ENCODE results near the gene ATAD3C. TPM values are rescaled to one million over a fixed set of nuclear protein-coding genes. Genes with fewer than 3 reads are reported as not detected.

The ATAD3C gene
- total RNA-seq (1 to 10 TPM; 1.5 to 1.6 TPM), polyA plus RNA-seq (1 to 10 TPM; 1.8 to 2.1 TPM)

GRCh38 chr1:1449099-1449739 lies at the start of gene ATAD3C:
TSS of gene ATAD3C (plus strand) at chr1:1449689. CDS start at chr1:1450684, 995 bp downstream.
- no peak within 1 kb of the TSS for H3K4me3 ChIP-seq (ENCODE audit: low read length in 2 of 2)
- H3K36me3 Mint-ChIP-seq, result no peaks in the 10 kb centered on the region
- intact Hi-C loops (cut with micrococcal nuclease), result no loop called here

GRCh38 chr1:1399872-1400575 lies 49.5 kb upstream of the ATAD3C start:
- no peak for DNase-seq

More at GRCh38 chr1:1449099-1449739, at the start of gene ATAD3C:
- H3K27me3 Mint-ChIP-seq, result peaks cover 2 to 9% of the 10 kb centered on the region in 2 donors
- no peak within 1 kb of the TSS for H3K4me3 Mint-ChIP-seq
- no peaks in the 10 kb centered on the region for H3K9me3 Mint-ChIP-seq
- ChIA-PET CTCF (ENCODE audit: partially characterized antibody) (no interaction called here), POLR2A (ENCODE audit: partially characterized antibody) (no interaction called here)
- DNase-seq, result no peak
- Histone ChIP-seq H3K9me3 (ENCODE audit: control insufficient read depth in 1 of 2, low read length in 2 of 2) (no peaks in the 10 kb centered on the region), H3K4me1 (ENCODE audit: insufficient read depth, low read length) (no peaks in the 10 kb centered on the region), H3K27ac (ENCODE audit: low read depth, low read length) (no peak within 1 kb of the TSS), H3K27me3 (ENCODE audit: insufficient read depth, low read length) (no peaks in the 10 kb centered on the region), H3K36me3 (ENCODE audit: insufficient read depth, low read length) (no peaks in the 10 kb centered on the region)
- H3K4me1 Mint-ChIP-seq, result no peaks in the 10 kb centered on the region
- peak within 1 kb of the TSS in 1 of 7 donors; percentile 30 for H3K27ac Mint-ChIP-seq

GRCh38 chr1:1400576-1401456 lies 48.7 kb upstream of the ATAD3C start:
- Histone ChIP-seq H3K4me1 (ENCODE audit: insufficient read depth, low read length) (peaks cover 43% of the 10 kb centered on the region), H3K27me3 (ENCODE audit: insufficient read depth, low read length) (no peaks in the 10 kb centered on the region), H3K36me3 (ENCODE audit: insufficient read depth, low read length) (peaks cover 55% of the 10 kb centered on the region), H3K4me3 (ENCODE audit: low read length in 2 of 2) (peak overlapping the region; percentile 92), H3K9me3 (ENCODE audit: control insufficient read depth in 1 of 2, low read length in 2 of 2) (no peaks in the 10 kb centered on the region), H3K27ac (ENCODE audit: low read depth, low read length) (peak overlapping the region; percentile 85)
- H3K4me3 Mint-ChIP-seq, result peak overlapping the region; percentile 89 to 94 (median 91)
- H3K9me3 Mint-ChIP-seq, result peaks cover 0 to 3% (median 0%) of the 10 kb centered on the region in 8 donors
- H3K27me3 Mint-ChIP-seq, result no peaks in the 10 kb centered on the region
- peaks cover 14 to 58% (median 38%) of the 10 kb centered on the region in 4 donors for H3K4me1 Mint-ChIP-seq
- POLR2A ChIA-PET (ENCODE audit: partially characterized antibody), result interaction anchor here (1.2 to 7.1 kb wide), 7 partner anchors 7 to 282 kb away, joined by 3 to 149 read pairs (median 14); partner anchors contain the start of genes AURKAIP1, MIB2 and MRPL20
- CTCF ChIA-PET (ENCODE audit: partially characterized antibody), result interaction anchor here (0.8 to 1.7 kb wide), 4 partner anchors 29 to 104 kb away, joined by 3 to 4 read pairs (median 4); no protein-coding TSS in a partner anchor
- H3K27ac Mint-ChIP-seq, result peak overlapping the region; percentile 69 to 94 (median 89)
- intact Hi-C loops (cut with micrococcal nuclease), result no loop called here
- H3K36me3 Mint-ChIP-seq, result peaks cover 28 to 57% of the 10 kb centered on the region in 2 donors
- DNase-seq, result no peak

More at GRCh38 chr1:1399872-1400575, 49.5 kb upstream of the ATAD3C start:
- intact Hi-C loops (cut with micrococcal nuclease), result loop anchor here (1.0 kb wide), 3 partner anchors 7 to 284 kb away; partner anchors contain the start of genes AURKAIP1, C1orf159 and MRPL20
- Histone ChIP-seq H3K4me3 (ENCODE audit: low read length in 2 of 2) (peak overlapping the region; percentile 92), H3K27me3 (ENCODE audit: insufficient read depth, low read length) (no peaks in the 10 kb centered on the region), H3K4me1 (ENCODE audit: insufficient read depth, low read length) (peaks cover 36% of the 10 kb centered on the region), H3K9me3 (ENCODE audit: control insufficient read depth in 1 of 2, low read length in 2 of 2) (no peaks in the 10 kb centered on the region), H3K27ac (ENCODE audit: low read depth, low read length) (peak overlapping the region; percentile 85), H3K36me3 (ENCODE audit: insufficient read depth, low read length) (peaks cover 54% of the 10 kb centered on the region)
- Mint-ChIP-seq H3K4me1 (peaks cover 17 to 59% (median 39%) of the 10 kb centered on the region in 4 donors), H3K4me3 (peak overlapping the region; percentile 89 to 94 (median 91)), H3K27ac (peak overlapping the region; percentile 69 to 94 (median 89)), H3K9me3 (peaks cover 0 to 3% (median 0%) of the 10 kb centered on the region in 8 donors), H3K36me3 (peaks cover 30 to 59% of the 10 kb centered on the region in 2 donors), H3K27me3 (no peaks in the 10 kb centered on the region)
- ChIA-PET POLR2A (ENCODE audit: partially characterized antibody) (interaction anchor here (0.5 to 7.1 kb wide), 13 partner anchors 8 to 281 kb away, joined by 3 to 149 read pairs (median 4); partner anchors contain the start of genes AURKAIP1, MIB2 and MRPL20), CTCF (ENCODE audit: partially characterized antibody) (interaction anchor here (0.8 to 1.7 kb wide), 6 partner anchors 25 to 105 kb away, joined by 3 to 11 read pairs (median 4); partner anchors contain the start of gene AURKAIP1)

- POLR2A ChIA-PET (ENCODE audit: partially characterized antibody), result interaction anchor here (7.1 kb wide), 1 partner anchor 26 kb away, joined by 149 read pairs; the partner anchor contains the start of gene AURKAIP1
- Histone ChIP-seq H3K4me1 (ENCODE audit: insufficient read depth, low read length) (peaks cover 50% of the 10 kb centered on the region), H3K4me3 (ENCODE audit: low read length in 2 of 2) (no peak overlapping the region), H3K27ac (ENCODE audit: low read depth, low read length) (peak overlapping the region; percentile 85), H3K9me3 (ENCODE audit: control insufficient read depth in 1 of 2, low read length in 2 of 2) (no peaks in the 10 kb centered on the region), H3K27me3 (ENCODE audit: insufficient read depth, low read length) (no peaks in the 10 kb centered on the region), H3K36me3 (ENCODE audit: insufficient read depth, low read length) (peaks cover 55% of the 10 kb centered on the region)
- intact Hi-C loops (cut with micrococcal nuclease), result no loop called here
- CTCF ChIA-PET (ENCODE audit: partially characterized antibody), result interaction anchor here (1.4 to 1.7 kb wide), 2 partner anchors 30 to 39 kb away, joined by 4 to 6 read pairs; no protein-coding TSS in a partner anchor
- Mint-ChIP-seq H3K27ac (peak overlapping the region; percentile 27 to 89 (median 78)), H3K36me3 (peaks cover 28 to 61% of the 10 kb centered on the region in 2 donors), H3K4me3 (peak overlapping the region in 7 of 8 donors; percentile 38 to 92 (median 64)), H3K27me3 (no peaks in the 10 kb centered on the region), H3K4me1 (peaks cover 14 to 64% (median 42%) of the 10 kb centered on the region in 4 donors), H3K9me3 (peaks cover 0 to 3% (median 0%) of the 10 kb centered on the region in 8 donors)
- DNase-seq, result no peak
Measured at GRCh38 chr1:1401457-1402010, 48.0 kb upstream of the ATAD3C start.

GRCh38 chr1:1402072-1402900 lies 47.2 kb upstream of the ATAD3C start:
- Mint-ChIP-seq H3K27me3 (no peaks in the 10 kb centered on the region), H3K4me1 (peaks cover 16 to 69% (median 44%) of the 10 kb centered on the region in 4 donors), H3K27ac (peak overlapping the region; percentile 57 to 89 (median 82)), H3K4me3 (peak overlapping the region in 6 of 8 donors; percentile 11 to 64 (median 60)), H3K36me3 (peaks cover 28 to 64% of the 10 kb centered on the region in 2 donors), H3K9me3 (peaks cover 0 to 3% (median 0%) of the 10 kb centered on the region in 8 donors)
- intact Hi-C loops (cut with micrococcal nuclease), result no loop called here
- peak in 3 of 5 donors; percentile 21 to 34 (median 26) for DNase-seq
- POLR2A ChIA-PET (ENCODE audit: partially characterized antibody), result interaction anchor here (1.1 to 7.1 kb wide), 2 partner anchors 9 to 27 kb away, joined by 3 to 149 read pairs; partner anchors contain the start of gene AURKAIP1
- Histone ChIP-seq H3K27me3 (ENCODE audit: insufficient read depth, low read length) (no peaks in the 10 kb centered on the region), H3K27ac (ENCODE audit: low read depth, low read length) (no peak overlapping the region), H3K9me3 (ENCODE audit: control insufficient read depth in 1 of 2, low read length in 2 of 2) (no peaks in the 10 kb centered on the region), H3K4me3 (ENCODE audit: low read length in 2 of 2) (no peak overlapping the region), H3K36me3 (ENCODE audit: insufficient read depth, low read length) (peaks cover 50% of the 10 kb centered on the region), H3K4me1 (ENCODE audit: insufficient read depth, low read length) (peaks cover 45% of the 10 kb centered on the region)
- CTCF ChIA-PET (ENCODE audit: partially characterized antibody), result interaction anchor here (1.1 to 1.4 kb wide), 2 partner anchors 27 to 30 kb away, joined by 3 to 6 read pairs; partner anchors contain the start of gene AURKAIP1
